ENCODE measurements around the gene SBK1.

DNA sequence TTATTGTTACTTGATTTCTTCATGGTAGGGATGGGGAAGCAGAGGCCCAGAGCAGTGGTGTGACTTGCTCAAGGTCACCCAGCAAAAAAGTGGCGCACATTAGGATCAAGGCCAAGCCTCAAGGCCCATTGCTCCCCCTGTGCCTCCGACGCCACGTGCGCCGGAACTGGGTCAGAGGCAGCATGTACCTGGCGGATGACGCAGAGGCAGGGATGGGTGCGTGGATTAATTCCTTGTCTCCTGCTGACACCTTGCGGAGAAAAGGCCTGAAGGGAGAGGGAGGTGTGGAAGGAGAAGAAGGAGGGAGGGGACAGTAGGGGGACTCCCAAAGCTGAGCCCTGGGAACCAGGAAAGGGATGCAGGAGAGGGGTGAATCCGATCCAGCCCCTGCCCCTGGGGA is 18.5 kb downstream of the SBK1 start:
- TF ChIP-seq, protein P1, sequence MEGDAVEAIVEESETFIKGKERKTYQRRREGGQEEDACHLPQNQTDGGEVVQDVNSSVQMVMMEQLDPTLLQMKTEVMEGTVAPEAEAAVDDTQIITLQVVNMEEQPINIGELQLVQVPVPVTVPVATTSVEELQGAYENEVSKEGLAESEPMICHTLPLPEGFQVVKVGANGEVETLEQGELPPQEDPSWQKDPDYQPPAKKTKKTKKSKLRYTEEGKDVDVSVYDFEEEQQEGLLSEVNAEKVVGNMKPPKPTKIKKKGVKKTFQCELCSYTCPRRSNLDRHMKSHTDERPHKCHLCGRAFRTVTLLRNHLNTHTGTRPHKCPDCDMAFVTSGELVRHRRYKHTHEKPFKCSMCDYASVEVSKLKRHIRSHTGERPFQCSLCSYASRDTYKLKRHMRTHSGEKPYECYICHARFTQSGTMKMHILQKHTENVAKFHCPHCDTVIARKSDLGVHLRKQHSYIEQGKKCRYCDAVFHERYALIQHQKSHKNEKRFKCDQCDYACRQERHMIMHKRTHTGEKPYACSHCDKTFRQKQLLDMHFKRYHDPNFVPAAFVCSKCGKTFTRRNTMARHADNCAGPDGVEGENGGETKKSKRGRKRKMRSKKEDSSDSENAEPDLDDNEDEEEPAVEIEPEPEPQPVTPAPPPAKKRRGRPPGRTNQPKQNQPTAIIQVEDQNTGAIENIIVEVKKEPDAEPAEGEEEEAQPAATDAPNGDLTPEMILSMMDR (IDR thresholded peaks at IDR 0.05), result no peak
- no peak for TF ChIP-seq POLR2A (IDR thresholded peaks at IDR 0.05)
